ENCODE data around the gene VASH1. TPM values are rescaled to one million over a fixed set of nuclear protein-coding genes. Genes with fewer than 3 reads are reported as not detected.

Gene VASH1
- polyA plus RNA-seq, 1 experiment = 4.0 TPM

DNA sequence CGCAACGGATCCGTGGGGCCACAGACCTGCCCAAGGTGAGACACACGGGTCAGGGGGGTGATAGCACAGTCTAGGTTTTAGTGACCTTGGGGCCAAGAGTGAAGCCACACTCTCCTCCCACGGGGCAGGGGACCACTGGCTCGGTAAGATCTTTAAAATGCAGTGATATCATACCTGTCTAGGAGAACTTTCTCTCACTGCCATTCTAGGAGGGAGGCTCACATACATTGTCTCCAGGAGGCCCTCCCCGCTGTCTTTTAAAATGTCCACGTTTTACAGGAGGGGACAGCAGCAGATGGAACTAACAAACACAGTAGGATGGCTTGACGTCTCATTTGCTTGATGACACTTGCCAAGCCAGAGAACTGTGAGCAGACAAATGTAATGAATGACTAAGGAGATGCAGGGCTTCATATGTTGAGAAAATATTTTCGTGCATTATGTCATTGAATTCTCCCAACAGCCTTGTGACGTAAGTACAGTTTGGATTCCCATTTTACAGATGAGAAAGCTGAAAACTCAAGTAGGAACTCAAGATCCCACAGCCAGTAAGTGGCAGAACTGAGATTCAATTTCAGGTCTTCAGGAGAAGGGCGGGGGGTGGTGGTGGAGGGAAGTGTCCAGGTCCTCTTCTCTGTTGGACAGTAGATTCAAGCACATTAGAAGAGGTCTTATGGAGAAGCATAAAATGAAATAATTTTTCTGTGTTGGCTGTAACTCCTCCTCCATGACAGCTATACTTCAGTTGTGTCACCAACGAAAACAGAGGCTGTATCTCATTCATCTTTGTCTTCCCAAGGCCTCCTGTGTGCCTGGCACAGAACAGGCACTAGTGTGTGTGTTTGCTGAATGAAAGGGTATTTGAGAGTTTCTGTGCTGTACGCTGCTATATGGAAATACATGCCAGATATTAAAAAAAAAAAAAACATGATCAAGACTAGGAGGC is 2.1 kb downstream of the VASH1 start:
- no peaks in the 10 kb centered on the region for H3K36me3 ChIP-seq (ENCODE audit: control insufficient read depth, insufficient read depth, low read length)
- H3K4me3 ChIP-seq (ENCODE audit: low read depth, low read length) = no peak overlapping the region
- POLR2A ChIA-PET = no interaction called here
- TF ChIP-seq, protein P1, sequence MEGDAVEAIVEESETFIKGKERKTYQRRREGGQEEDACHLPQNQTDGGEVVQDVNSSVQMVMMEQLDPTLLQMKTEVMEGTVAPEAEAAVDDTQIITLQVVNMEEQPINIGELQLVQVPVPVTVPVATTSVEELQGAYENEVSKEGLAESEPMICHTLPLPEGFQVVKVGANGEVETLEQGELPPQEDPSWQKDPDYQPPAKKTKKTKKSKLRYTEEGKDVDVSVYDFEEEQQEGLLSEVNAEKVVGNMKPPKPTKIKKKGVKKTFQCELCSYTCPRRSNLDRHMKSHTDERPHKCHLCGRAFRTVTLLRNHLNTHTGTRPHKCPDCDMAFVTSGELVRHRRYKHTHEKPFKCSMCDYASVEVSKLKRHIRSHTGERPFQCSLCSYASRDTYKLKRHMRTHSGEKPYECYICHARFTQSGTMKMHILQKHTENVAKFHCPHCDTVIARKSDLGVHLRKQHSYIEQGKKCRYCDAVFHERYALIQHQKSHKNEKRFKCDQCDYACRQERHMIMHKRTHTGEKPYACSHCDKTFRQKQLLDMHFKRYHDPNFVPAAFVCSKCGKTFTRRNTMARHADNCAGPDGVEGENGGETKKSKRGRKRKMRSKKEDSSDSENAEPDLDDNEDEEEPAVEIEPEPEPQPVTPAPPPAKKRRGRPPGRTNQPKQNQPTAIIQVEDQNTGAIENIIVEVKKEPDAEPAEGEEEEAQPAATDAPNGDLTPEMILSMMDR (IDR thresholded peaks at IDR 0.05; ENCODE audit: insufficient read depth, low read depth, low read length) = no peak
- no peak for DNase-seq (ENCODE audit: low read depth)
- CTCF ChIA-PET = no interaction called here
- H3K27me3 ChIP-seq (ENCODE audit: control insufficient read depth, insufficient read depth, low read length) = no peaks in the 10 kb centered on the region; the same call in 1 of the 2 replicates

DNA sequence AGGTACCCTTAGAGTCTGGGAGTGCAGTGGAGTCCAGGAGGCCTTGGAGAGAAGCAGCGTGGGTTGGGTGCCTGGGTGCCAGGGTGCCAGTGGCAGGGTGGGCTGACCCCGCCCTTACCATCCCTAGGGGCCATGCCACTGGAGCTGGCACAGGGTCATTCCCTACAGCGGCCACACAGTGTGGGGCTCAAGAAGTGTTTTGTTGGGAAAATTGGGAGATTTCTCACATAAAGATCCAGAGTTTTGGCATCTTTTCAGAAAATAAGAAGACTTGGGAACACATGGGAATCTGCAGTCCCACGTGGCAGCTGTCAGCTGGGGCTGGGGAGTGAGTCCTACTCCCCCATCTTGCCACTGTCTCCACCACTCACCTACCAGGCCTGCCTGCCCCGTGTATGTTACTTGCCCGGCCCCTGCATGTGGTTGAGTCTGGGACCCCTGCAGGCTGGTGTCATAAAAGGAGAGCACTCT is 4.2 kb downstream of the VASH1 start:
- no peak for DNase-seq (ENCODE audit: low read depth)
- H3K36me3 ChIP-seq (ENCODE audit: control insufficient read depth, insufficient read depth, low read length) = no peaks in the 10 kb centered on the region
- TF ChIP-seq, protein P1 (IDR thresholded peaks at IDR 0.05; ENCODE audit: insufficient read depth, low read depth, low read length) = no peak
- no peak overlapping the region for H3K4me3 ChIP-seq (ENCODE audit: low read depth, low read length)
- H3K27me3 ChIP-seq (ENCODE audit: control insufficient read depth, insufficient read depth, low read length) = no peaks in the 10 kb centered on the region; the same call in 1 of the 2 replicates
- ChIA-PET POLR2A (no interaction called here), CTCF (interaction anchor here (1.1 kb wide), 1 partner anchor 55 kb away, joined by 3 read pairs; no protein-coding TSS in a partner anchor)

DNA sequence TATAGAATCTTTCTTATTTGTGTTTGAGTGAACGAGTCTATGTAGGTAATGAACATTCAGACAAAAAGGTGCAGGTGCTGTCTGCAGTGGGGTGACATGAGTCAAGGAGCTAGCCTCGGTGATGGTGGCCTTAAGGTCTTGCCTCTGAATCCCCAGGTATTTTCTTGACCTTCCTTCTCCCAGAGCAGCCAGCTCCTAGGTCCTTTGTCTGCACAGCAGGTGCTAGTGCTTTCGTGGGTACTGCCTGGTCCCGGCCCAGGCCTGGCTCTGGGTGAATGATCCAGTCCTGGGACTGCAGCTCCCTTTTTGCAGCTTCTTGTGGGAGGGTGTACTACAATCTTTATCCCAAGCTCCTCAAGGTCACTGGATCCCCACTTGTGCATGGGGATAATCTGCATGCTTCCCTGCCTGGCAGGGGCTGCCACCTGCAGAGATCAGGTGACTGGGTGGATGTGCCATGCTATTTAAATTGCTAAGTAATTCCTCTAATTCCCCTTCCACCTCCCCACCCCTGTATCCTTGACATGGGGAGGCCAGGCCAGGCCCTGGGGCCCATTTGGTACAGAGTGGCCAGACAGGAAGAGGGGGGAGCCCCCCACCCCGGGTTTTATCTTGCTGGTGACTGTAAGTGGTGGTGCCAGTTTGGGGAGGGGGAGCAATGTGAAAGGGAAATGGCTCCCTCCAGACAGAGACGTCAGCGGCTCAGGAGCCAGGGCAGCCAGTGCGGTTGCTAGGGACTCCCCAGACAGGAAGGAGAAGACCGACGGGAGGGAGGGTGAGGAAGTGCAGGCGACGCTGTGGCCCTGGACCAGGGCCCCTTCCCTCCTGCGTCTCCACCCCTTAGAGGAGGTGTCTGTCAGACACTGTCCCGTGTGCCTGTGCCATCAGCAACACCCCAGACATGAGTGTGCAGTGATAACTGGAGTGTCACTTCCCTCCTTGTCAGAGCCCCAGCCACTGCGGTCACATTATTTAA is 6.7 kb downstream of the VASH1 start:
- no peak overlapping the region for H3K4me3 ChIP-seq (ENCODE audit: low read depth, low read length)
- POLR2A ChIA-PET = no interaction called here
- no peak for DNase-seq (ENCODE audit: low read depth)
- CTCF ChIA-PET = no interaction called here
- TF ChIP-seq, protein P1 (IDR thresholded peaks at IDR 0.05; ENCODE audit: insufficient read depth, low read depth, low read length) = no peak
- no peaks in the 10 kb centered on the region for H3K36me3 ChIP-seq (ENCODE audit: control insufficient read depth, insufficient read depth, low read length)
- H3K27me3 ChIP-seq (ENCODE audit: control insufficient read depth, insufficient read depth, low read length) = no peaks in the 10 kb centered on the region; the same call in 1 of the 2 replicates

DNA sequence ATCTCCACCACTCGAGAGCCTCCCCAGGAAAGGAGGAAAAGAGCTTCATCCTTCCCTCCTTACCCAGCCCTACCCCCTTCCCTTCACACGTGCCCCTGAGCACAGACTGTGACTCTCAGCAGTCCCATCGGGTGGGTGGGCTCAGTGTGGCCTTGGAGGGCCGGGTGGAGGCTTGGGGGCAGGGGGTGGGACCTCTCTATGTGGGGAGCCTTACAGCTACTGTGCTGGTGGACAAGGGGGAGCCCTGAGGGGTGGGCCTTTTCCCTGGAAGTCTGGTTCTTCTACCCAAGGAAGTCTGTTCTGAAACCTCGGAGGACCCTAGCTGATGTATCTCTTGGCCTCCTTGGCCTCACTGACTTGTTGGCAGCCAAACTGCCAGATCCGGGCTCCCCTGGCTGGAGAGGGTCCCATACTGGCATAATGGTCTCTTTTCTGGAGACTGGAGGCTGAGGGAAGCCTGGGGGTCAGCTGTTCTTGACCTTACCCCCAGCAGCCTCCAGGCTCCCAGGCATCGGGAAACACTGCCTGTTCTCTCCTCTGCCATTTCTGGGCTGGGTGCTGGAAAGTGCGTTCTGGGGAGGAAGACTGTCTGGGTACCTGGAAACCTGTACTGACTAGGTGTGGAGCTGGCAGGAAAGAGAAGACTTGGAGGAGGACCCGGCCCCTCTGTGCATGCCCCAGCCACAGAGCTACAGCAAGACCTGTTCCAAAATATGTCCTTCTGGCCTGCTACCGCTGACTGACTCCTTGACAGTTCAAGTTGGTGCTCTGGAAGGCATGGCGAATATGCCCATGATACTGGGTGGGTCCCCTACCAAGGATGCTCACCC is 7.6 kb downstream of the VASH1 start:
- CTCF ChIA-PET = interaction anchor here (1.2 kb wide), 1 partner anchor 14 kb away, joined by 3 read pairs; no protein-coding TSS in a partner anchor
- H3K4me3 ChIP-seq (ENCODE audit: low read depth, low read length) = no peak overlapping the region
- no peak for DNase-seq (ENCODE audit: low read depth)
- TF ChIP-seq, protein P1 (IDR thresholded peaks at IDR 0.05; ENCODE audit: insufficient read depth, low read depth, low read length) = no peak
- H3K27me3 ChIP-seq (ENCODE audit: control insufficient read depth, insufficient read depth, low read length) = no peaks in the 10 kb centered on the region; the same call in 1 of the 2 replicates
- POLR2A ChIA-PET = no interaction called here
- no peaks in the 10 kb centered on the region for H3K36me3 ChIP-seq (ENCODE audit: control insufficient read depth, insufficient read depth, low read length)
